ENCODE data around the gene CRHR1. TPM values are rescaled to one million over a fixed set of nuclear protein-coding genes. Genes with fewer than 3 reads are reported as not detected.

The CRHR1 gene
- total and polyA plus RNA-seq, 4 donors = not detected

DNA sequence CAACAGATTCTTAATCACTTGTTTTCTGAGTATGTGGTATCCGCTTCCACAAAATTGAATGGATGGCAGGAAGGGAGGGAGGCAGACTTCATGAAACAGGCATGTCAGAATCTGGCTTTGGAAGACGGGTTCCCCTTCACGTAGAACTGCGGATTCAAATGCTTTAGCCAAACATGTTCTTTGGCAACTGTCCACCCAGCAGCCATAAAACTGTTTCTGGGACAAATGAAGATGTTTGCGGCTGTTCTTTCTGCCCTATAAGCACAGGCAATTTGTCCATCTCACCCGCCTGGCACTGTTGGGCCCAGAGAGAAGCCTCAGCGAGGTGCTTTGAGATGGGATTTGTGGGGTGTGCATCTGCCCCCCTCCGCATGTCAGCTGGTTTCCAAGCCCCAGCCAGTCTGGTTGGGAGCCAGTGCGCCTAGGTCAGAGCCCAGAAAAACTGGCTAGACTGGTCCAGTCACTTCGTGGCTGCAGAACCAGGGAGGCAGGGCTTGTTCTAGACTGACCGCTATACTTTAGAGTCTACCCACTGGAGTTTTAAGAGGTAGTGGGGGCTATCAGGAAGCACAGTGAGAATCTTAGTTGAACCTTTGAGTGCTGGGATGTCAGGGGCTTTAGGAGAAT, 6.3 kb downstream of the CRHR1 start:
- Histone ChIP-seq H3K9me3 (ENCODE audit: control insufficient read depth in 4 of 4, insufficient read depth in 3 of 4, low read length in 3 of 4) (no peaks in the 10 kb centered on the region), H3K4me1 (ENCODE audit: control insufficient read depth in 5 of 5, insufficient read depth in 5 of 5, low read length in 5 of 5) (peaks cover 0 to 3% (median 0%) of the 10 kb centered on the region in 5 donors), H3K27me3 (ENCODE audit: control insufficient read depth in 3 of 3, insufficient read depth in 3 of 3, low read length in 2 of 3) (peaks cover under 1 to 63% (median 54%) of the 10 kb centered on the region in 3 donors), H3K36me3 (ENCODE audit: control insufficient read depth in 4 of 4, insufficient read depth in 4 of 4, low read length in 4 of 4) (no peaks in the 10 kb centered on the region), H3K27ac (ENCODE audit: low read depth in 1 of 2, low read length in 1 of 2) (no peak overlapping the region), H3K9ac (ENCODE audit: insufficient read depth in 1 of 2, low read length in 2 of 2) (no peak overlapping the region), H3K4me3 (no peak overlapping the region)
- peak in 1 of 3 donors; percentile 39 for DNase-seq
- no peak for ATAC-seq (ENCODE audit: insufficient read depth, low FRiP score)
- WGBS, 2 donors = 57 to 73% methylated on average over 11 of the region's 11 CpGs
- TF ChIP-seq, protein P1, sequence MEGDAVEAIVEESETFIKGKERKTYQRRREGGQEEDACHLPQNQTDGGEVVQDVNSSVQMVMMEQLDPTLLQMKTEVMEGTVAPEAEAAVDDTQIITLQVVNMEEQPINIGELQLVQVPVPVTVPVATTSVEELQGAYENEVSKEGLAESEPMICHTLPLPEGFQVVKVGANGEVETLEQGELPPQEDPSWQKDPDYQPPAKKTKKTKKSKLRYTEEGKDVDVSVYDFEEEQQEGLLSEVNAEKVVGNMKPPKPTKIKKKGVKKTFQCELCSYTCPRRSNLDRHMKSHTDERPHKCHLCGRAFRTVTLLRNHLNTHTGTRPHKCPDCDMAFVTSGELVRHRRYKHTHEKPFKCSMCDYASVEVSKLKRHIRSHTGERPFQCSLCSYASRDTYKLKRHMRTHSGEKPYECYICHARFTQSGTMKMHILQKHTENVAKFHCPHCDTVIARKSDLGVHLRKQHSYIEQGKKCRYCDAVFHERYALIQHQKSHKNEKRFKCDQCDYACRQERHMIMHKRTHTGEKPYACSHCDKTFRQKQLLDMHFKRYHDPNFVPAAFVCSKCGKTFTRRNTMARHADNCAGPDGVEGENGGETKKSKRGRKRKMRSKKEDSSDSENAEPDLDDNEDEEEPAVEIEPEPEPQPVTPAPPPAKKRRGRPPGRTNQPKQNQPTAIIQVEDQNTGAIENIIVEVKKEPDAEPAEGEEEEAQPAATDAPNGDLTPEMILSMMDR (IDR thresholded peaks at IDR 0.05; ENCODE audit: control extremely low read depth, extremely low read depth) = no peak

- H3K27me3 ChIP-seq (ENCODE audit: control insufficient read depth in 3 of 3, insufficient read depth in 3 of 3, low read length in 2 of 3) = peaks cover 0 to 56% (median 47%) of the 10 kb centered on the region in 3 donors
These were observed 7.0 kb downstream of the CRHR1 start for GRCh38 chr17:45791041-45791582.

DNA sequence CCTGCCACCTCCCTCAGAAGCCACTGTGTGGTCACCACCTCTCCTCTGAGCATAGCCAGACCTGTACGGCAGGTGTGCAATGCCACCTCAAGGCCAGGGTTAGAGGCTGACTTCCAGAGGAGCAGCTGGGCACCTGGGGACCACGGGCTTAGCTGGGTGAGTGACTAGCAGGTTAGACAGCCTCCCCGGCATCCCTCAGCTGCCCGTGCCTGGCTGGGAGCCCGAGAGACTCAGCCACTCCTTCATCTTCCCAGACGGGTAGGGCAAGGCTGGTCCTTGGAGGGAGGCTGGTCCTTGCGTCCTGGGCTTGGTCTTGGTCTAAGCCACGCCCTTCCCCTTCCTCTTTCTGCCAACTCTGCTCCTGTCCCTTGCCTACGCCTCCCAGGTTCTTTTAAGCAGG, 7.8 kb downstream of the CRHR1 start:
- WGBS, 2 donors = 46 to 64% methylated on average over 8 to 9 of the region's 9 CpGs
- no peak for ATAC-seq (ENCODE audit: insufficient read depth, low FRiP score)
- Histone ChIP-seq H3K36me3 (ENCODE audit: control insufficient read depth in 4 of 4, insufficient read depth in 4 of 4, low read length in 4 of 4) (no peaks in the 10 kb centered on the region), H3K27ac (ENCODE audit: low read depth in 1 of 2, low read length in 1 of 2) (no peak overlapping the region), H3K9me3 (ENCODE audit: control insufficient read depth in 4 of 4, insufficient read depth in 3 of 4, low read length in 3 of 4) (no peaks in the 10 kb centered on the region), H3K9ac (ENCODE audit: insufficient read depth in 1 of 2, low read length in 2 of 2) (no peak overlapping the region), H3K4me3 (no peak overlapping the region), H3K4me1 (ENCODE audit: control insufficient read depth in 5 of 5, insufficient read depth in 5 of 5, low read length in 5 of 5) (no peaks in the 10 kb centered on the region), H3K27me3 (ENCODE audit: control insufficient read depth in 3 of 3, insufficient read depth in 3 of 3, low read length in 2 of 3) (peaks cover 0 to 54% (median 39%) of the 10 kb centered on the region in 3 donors)
- no peak for DNase-seq
- TF ChIP-seq, protein P1 (IDR thresholded peaks at IDR 0.05; ENCODE audit: control extremely low read depth, extremely low read depth) = no peak

More at GRCh38 chr17:45791041-45791582, 7.0 kb downstream of the CRHR1 start:
- H3K9ac ChIP-seq (ENCODE audit: insufficient read depth in 1 of 2, low read length in 2 of 2) = no peak overlapping the region
- ATAC-seq (ENCODE audit: insufficient read depth, low FRiP score) (no peak), DNase-seq (no peak)
- 48 to 62% methylated on average over 8 of the region's 8 CpGs for WGBS, 2 donors
- TF ChIP-seq, protein P1 (IDR thresholded peaks at IDR 0.05; ENCODE audit: control extremely low read depth, extremely low read depth) = no peak
- H3K9me3 ChIP-seq (ENCODE audit: control insufficient read depth in 4 of 4, insufficient read depth in 3 of 4, low read length in 3 of 4) = no peaks in the 10 kb centered on the region
- H3K36me3 ChIP-seq (ENCODE audit: control insufficient read depth in 4 of 4, insufficient read depth in 4 of 4, low read length in 4 of 4) = no peaks in the 10 kb centered on the region
- H3K27ac ChIP-seq (ENCODE audit: low read depth in 1 of 2, low read length in 1 of 2) = no peak overlapping the region
- H3K4me3 ChIP-seq = no peak overlapping the region
- H3K4me1 ChIP-seq (ENCODE audit: control insufficient read depth in 5 of 5, insufficient read depth in 5 of 5, low read length in 5 of 5) = no peaks in the 10 kb centered on the region

Measured in lung (tissue), 12 donors.